Hippocampal formation (tissue), 2 donors: ENCODE data around the gene ABCG1.

Experiments used
- DNase-seq, 2 donors: peaks; one replicate each; lab custom pipeline; 2025; lab: John Stamatoyannopoulos, UW

The ABCG1 gene

DNA sequence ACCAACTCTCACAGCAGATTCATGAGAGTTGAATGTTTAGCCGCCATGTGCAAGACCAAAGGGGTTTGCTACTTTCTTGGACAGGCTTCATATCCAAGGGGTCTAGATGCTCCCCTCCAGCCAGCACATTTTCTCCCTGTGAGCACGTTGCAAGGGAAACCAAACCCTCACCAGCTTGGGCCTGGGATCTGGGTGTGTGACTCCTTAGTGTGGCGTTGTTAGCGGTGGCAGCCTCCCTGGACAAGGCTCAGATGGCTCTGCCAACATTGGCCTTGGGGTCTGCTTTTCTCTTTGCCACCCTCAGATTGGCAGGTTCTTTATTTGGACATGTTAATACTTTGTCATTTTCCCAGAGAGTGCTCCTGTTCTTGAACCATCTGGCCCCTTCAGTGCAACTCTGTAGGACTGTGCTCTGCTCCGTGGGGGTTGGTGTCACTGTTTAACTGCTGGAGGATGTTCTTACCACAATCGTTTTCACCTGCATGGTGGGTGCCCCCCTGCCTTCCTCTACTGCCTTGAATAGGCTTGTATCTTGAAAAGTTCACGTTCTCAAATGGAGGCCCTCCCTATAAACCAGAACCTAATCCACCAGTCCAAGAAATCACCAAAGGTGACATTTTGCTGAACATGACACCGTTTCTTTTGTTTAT, 13.4 kb downstream of the ABCG1 start:
- no peak for DNase-seq

DNA sequence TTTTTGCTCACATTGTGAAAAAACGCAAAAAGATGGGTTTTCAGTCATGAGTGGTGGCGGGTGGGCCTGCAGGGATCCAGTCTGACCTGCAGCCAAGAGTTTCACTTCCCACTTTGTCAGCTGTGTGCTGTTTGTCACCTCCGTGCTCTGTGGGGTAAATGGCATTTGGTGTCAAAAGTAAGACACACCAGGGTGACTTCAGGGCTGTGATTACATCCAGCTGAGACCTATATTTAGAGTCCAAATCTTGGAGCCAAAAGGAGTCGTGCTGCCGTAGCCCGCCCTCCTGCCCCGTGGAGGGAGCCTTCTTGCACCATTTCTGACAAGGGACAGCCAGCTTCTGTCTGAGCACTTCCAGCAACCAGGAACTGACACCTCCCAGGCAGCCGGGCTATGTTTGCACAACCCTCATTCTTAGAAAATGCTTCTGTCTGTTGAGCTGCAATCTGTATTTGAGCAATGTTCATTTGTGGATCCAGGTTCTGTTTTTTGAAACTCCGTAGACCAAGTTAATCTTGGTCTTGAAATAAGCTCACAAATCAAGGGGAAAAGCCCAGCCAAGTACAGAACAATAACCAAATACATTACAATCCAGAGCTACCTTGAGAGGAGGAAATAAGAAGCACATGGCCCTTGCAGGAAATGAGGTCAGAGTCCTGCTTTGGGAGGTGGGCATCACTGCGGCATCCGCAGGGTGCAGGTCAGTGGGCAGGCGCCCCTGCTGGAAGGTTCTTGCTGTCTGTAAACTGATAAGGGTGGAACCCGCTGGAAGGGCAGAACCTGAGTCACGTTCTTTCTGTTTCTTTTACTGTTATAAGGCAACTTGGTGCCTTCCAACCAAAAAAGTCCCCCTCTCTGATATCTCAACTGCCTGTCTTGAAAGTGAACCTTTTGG, 14.4 kb downstream of the ABCG1 start:
- DNase-seq: peak; percentile 31 to 61

DNA sequence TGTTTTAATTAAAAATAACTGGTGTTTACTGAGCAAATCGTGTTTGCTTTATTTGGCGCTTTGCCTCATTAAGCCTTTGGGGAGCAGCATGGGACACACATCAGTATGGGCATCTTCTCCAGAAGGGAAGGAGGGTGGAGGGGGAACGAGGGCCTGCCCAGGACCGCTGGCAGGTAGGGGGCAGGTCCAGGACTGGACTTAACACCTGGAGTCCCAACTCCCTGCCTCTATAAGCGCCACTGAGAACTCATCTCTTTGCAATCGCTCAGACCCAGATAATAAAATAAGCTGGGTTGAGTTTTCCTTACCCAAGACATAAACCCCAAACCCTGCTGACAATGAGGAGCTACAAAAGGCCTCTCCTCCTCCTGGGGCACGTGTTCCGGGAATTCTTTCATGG, 15.1 kb downstream of the ABCG1 start:
- DNase-seq: no peak

DNA sequence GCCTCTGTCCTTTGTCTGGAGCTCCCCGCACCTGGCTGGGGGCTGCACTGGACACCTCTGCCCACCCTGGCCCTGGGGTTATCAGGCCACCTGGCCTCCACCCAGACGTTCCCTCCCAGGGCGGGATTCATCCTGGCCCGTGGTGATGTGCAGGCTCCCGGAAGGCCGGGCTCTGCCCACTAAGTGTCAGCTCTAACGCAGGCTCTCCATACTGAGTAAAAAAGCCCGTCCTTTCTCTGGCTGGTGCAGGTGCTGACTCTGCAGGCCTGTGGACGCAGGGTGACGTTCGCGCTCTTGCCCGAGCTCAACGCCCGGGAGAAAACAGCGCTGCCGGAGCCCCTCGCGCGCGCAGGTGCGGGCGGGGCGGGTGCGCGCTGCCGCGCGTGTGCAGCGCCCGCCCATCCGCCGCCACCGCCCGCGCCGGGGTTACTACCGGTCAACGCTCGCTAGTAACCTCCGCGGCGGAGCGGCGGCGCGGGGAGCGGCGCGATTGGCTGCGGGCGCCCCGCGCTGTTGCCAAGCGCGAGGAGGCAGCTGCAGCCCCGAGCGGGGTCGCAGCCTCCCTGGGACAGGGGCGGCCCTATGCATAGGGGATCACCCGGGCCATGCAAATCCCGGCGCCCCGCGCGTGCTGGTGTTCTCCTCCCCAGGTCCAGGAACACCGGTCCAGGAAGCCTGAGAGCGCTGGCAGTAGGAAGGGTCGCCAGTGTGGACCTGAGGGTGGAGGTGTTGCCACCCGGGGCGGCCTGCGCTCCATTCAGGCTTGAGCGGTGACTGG, 15.7 kb downstream of the ABCG1 start:
- peak; percentile 55 to 58 for DNase-seq

DNA sequence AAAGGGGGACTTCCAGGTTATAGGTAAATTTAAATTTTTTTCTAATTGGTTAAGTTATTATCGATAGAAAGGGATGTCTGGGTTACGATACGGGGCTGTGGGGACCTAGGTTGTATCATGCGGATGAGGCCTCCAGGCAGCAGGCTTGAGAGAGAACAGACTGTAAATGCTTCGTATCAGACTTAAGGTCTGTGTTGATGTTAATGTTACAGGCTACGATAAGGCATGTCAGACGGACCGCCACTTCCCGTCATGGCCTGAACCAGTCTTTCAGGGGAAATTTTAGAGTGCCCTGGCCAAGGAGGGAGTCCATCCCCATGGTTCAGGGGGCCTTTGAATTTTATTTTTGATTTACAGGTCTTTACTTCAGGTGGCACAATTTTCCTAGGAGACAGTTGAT, 16.7 kb downstream of the ABCG1 start:
- DNase-seq: no peak

DNA sequence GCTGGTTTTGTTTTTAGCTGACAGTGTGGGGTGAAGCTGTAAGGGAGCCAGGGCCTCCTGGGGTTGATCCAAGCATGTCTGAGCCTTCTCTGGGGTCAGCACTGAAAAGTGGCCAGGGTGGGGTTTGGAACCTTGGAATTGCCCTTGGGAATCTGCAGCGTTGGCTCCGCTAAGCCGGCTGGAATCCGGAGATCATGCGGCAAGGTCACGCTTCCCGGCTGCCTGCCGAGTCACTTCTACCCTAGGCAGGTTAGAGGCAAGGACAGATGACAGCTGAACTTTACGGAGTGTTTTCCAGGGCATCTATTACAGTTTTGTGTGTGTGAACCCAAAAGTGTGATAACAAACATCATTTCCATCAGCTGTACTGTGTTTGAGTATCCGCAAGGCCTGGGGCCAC, 17.1 kb downstream of the ABCG1 start:
- no peak for DNase-seq

DNA sequence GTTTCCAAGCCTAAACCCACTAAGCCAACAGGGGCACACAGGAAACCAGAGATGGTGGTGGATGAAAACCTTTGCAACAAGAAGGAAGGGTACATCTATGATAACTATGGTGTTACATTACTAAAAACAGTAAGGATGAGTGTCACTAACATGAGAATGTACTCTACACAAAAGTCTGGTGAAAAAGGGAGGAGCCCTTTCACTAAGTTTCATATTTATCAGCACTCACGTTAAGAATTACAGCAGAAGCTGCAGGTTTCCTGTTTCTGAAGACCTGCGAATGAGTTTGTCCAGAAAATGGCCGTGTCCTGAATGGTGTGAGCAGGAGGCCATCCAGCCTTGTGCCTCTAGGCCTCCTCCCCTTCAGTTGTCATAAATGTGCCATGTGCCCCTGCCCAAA, 17.8 kb downstream of the ABCG1 start:
- no peak for DNase-seq

DNA sequence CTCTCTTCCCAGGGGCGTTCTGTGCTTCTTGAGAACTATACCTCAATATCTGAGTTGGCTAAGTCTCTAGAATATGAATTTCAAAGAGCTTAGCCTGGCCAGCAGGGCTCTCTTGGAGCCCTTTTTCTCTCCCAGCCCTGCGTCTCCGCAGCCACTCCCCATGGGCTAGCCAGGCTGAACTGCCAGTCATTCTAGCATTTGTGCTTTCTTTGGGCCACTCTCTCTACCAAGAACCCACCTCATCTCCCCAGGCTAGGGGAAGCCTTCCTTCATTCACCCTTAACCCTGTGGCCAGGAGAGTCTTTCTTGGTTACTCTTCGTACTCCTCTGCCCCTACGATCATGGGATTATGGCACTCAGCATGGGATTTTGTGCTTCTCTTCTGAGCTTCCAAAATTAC, 18.2 kb downstream of the ABCG1 start:
- no peak for DNase-seq

DNA sequence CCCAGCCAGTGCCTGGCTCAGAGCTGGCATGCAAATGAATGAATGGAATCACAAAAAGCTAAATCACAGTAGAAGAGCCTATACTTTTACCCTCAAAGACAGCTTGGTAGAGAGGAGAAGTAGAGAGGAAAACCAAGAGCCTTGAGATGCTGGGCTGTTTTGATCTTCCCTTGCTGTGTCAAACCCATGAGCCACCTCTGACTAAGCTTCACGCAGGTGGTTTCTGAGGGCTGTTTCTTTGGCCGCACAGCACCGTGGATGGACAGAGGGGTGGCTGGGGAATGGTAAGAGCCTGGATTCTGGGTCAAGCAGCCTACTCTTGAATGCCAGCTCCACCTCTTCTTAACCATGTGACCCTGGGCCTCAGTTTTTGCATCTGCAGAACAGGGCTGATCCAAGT, 18.6 kb downstream of the ABCG1 start:
- no peak for DNase-seq

DNA sequence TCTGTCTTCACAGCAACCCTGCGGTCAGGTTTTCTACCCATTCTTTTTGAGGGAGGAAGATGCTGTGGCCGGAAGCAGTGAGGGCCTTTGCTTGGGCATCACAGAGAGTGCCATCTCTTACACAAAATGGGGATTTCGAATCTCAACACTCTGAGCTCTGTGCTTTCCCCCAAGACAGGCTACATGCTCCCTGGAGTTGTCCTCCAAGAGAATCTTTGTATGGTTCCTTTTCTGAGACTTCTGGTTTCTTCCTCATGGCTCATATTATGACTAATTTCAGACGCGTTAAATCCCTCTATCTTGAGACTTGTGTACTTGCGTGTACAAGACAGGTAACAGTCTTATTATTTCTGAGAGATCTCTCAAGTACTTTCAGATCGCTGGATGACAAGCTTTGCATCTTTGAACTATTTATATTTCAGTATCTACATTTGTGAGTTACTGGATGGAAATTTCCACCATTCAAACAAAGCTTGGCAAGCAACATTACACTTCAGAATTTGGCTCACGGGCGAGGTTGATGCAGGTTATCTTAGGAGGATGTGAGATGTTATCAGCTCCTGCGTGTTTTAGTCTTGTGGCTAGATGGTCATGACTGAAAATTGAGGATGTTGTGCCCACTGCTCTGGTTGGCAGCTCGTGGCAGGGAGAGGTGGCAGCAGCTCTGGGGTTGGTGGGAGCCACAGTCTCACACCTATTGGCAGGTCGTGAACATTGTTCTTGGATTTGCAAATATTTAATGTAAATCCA, 19.4 kb downstream of the ABCG1 start:
- no peak for DNase-seq

DNA sequence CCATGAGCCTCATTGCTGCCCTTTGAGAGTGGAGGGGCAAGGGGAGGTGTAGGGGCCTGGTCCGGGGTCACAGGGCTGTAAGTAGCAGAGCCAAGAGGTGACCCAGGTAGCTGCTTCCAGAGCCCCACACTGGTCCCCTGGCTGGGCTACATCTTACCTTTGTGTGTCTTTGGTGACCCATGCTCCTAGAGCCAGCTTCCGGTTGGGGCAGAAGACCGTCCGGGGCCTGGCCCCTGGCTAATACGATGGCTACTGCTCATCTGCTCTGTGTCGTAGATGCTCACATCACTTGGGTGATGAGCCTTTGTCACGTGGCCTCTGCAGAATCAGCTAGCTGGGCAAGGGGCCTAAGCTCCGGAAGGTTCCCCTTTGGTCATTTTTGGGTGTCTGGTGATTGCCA, 20.6 kb downstream of the ABCG1 start:
- DNase-seq: no peak

DNA sequence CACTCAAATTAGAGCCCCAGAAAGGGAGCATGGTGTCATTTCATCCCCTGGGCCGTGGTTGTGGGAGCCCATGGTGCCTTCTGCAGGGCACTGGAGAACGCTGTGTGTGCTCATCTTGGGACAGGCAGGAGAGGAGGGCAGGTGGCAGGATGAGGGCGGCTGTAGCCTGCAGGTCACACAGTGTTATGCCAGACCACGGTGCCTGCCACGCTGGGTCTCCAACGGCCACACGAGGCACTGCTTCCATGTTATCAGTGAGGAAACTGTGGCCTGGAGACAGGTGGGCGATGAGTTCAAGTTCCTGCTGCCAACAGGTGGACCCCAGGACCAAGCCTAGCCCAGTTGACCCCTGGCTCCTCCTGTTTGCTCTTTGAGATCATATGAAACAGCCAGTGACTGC, 21.0 kb downstream of the ABCG1 start:
- no peak for DNase-seq

DNA sequence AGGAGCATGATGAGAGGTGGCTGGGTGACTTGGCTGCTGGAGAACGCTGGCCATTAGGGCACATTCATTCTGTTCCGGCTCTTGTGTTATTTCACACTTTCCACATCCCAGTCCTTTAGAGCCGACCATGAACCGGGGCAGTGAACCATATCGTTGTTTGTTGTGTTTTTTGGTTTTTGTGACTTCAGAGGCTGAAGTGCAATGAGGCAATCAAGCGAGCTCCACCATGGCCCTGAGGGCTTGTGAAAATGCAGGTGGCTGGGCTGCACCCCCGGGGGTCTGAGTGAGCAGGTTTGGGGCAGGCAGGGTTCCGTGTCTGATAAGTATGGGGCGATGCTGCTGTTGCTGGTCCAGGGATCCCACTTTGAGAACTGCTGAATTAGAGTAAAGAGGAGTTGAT, 23.7 kb downstream of the ABCG1 start:
- no peak for DNase-seq

DNA sequence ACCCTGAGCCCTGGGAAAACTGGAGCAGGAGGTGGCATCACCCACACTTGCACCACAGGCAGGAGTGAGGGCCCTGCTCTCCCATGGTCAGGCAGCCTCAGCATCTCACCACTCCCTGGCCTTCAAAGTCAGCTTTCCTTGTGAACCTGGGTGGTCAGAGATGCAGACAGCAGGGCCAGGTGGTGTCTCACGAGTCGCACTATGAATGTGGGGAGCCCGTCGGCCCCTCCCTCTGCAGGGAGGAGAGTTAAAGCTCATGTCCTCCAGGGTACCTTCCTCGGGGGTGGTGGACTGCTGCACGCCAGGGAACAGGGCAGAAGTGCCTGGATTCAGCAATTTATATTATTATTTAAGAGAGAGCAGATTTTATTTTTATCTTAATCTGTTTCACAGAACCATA, 24.1 kb downstream of the ABCG1 start:
- DNase-seq: no peak

DNA sequence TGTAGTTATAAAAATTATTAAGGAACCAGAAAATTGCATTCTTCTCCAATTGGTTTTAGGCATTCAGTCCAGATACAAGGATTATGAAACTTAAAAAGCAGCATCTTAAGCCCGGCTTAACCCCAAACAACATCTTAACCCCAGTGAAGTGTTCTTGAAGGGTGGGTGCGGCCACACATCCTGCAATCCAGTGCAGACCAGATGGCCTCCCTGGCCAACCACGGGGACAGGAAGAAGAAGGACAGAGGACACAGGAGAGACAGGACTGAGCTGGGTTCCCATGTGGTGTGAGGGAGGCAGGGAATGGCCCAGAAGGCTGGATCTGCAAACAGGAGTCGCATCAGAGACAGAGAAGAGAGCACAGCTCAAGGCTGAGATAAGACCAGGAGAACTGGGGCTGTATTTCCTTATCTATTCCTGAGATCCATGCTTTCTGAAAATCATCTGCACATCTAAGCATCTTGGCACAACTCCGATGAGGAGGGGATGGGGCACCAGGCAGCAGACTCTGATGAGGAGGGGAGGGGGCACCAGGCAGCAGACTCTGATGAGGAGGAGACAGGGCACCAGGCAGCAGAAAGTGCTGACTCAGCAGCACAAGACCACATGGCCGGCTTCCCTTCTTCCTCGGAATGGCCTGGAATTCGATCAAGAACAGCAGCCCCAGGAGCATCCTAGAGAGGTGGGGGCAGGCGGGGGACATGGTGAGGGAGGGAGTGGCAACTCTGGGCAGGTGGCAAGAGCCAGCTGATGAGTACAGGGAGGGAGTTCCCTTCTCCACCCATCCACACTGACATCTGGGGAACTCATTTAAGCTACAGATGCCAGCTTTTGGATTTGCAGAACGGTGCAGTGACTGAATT, 26.6 kb downstream of the ABCG1 start:
- DNase-seq: peak in 1 of 2 donors; percentile 18

DNA sequence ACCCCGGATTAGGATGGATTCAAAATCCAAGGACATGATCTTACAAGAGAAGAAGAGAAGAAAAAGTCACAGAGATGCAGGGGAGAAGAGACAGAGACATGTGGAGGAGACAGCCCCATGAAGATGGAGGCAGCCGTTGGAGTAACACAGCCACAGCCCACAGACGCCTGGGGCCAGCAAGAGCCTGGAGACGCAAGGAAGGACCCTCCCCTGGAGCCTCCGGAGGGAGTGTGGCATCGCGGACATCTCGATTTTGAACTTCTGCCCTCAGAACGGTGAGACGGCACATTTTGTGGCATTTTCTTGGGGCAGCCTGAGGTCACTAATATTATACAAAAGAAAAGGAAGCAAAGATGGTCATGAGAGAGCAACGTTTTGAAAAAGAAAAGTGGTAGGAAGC, 28.8 kb downstream of the ABCG1 start:
- no peak for DNase-seq

DNA sequence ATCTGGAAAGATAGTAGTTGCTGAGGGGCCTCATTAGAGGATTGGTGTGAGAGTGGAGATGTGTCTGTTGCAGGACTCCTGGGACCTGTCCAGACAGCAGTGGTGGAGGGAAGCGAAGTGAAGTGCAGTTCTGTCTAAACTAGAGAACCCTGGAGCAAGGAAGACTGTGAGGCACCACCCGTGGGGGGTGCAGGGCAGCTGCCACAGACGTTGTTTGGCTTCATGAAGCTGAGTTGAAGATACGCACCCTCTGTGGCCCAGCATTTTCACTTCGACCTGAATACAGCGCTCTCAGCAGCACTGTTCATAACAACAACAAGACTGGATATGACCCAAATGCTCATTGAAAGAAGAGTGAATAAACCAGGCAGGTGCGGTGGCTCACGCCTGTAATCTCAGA, 29.3 kb downstream of the ABCG1 start:
- DNase-seq: no peak

DNA sequence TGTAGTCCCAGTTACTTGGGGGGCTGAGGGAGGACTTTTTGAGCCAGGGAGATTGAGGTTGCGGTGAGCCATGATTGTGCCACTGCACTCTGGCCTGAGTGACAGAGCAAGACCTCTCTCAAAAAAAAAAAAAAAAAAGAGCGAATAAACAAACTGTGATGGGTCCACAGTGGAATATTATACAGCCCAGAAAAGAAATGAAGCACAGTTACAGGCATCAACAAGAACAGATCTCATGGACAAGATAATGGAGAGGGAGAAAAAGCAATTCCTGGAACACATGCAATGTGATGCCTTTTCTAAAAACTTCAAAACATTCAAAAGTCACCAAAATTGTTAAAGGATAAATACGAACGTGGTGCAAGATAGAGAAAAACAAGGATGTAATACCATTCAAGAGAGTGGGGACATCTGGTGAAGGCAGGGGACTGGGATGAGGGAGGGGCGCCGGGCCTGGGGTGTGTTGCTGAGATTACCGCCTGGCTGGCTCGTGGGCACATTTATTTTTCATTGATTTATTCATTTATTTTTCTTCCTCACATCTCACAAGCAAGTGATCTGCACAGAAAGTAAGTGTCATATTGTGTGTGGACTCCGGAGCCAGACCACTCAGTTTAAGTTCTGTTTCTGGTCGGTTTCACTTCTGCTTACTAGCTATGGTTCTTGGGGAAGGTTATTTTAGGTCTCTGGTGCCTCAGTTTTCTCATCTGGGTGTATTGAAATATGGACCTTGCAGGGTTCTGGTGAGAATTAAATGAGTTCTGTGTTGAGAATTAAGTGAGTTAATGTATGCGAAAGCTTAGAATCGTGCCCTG, 30.1 kb downstream of the ABCG1 start:
- no peak for DNase-seq

DNA sequence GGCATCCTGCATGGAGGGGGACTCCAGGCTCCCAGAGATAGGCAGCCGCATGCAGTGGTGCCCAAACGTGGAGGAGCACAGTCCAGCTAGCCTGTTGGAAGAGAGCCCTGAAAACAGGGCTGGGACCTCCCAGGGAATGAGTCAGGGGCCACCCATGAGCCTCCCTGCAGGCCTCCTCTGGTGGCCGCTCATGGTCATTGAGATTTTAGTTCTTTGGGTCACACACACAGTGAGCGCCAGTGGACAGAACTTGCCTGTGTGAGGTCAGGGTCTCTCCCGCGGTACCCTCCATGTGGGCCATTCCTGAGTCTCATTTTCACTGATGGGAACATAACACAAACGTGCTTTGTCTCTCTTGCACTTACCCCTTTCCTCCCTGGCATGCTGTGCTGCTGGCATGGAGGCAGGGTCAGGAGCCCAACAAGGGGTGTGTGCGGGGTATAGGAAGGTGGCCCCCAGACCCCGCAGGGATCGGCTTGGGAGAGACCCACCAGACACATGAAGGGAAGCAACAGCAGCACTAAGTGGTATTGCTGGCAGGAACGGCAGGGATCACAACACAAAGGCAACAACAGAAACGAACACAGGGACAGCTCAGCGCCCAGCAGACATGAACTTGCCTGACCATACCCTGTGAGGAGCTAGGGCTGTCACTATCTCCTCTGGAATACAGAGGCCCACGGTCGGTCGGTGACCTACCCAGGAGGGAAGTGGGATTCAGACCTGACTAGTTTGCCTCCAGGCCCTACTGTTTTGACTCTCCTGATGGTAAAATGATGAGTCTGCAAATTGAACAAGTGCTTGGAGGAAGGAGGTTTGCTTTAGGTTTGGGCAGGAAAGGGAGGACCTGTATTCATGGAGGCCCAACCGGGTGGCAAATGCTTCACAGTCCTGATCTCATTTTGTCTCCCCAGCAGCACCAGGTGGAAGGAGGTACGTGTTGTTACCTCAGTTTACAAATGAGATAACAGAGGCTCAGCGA, 31.8 kb downstream of the ABCG1 start:
- DNase-seq: no peak
